ENCODE measurements around the gene MEGF11.

The MEGF11 gene

DNA sequence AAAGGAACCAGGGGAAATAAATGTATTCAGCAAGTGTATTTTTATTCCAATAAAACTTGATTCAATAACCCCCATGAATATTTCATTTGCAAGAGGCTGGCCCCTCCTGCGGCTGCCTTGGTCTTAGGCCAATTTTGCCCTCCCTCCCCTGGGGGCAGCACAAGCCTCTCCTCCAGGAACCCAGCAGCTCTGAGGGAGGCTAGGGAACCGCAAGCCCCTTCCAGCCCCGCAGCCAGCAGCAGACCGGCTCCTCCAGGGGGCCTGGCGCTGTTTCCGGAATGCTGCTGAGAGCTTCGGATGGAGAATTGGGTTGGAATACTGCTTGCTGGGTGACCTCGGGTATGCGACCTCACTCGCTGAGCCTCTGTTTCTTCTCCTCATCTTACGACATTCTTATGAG lies 234.2 kb downstream of the MEGF11 start:
- Histone ChIP-seq H3K36me3 (replicated peaks; ENCODE audit: low read depth, low read length) (no peaks in the 10 kb centered on the region), H3K79me2 (ENCODE audit: low read length) (no peaks in the 10 kb centered on the region), H3K27me3 (ENCODE audit: low read depth, low read length) (peaks cover 37% of the 10 kb centered on the region), H3K27ac (ENCODE audit: low read length) (no peak overlapping the region), H3K4me2 (ENCODE audit: low read length) (no peak overlapping the region), H3K9ac (ENCODE audit: low read length) (no peak overlapping the region), H3K9me3 (ENCODE audit: insufficient read depth, low read length) (no peaks in the 10 kb centered on the region), H2AFZ (ENCODE audit: low read depth, low read length) (no peak overlapping the region), H3K4me1 (ENCODE audit: low read length) (peaks cover 13% of the 10 kb centered on the region), H4K20me1 (ENCODE audit: insufficient read depth, low read length) (no peaks in the 10 kb centered on the region), H3K4me3 (ENCODE audit: low read length) (no peak overlapping the region)
- TF ChIP-seq, protein P1, sequence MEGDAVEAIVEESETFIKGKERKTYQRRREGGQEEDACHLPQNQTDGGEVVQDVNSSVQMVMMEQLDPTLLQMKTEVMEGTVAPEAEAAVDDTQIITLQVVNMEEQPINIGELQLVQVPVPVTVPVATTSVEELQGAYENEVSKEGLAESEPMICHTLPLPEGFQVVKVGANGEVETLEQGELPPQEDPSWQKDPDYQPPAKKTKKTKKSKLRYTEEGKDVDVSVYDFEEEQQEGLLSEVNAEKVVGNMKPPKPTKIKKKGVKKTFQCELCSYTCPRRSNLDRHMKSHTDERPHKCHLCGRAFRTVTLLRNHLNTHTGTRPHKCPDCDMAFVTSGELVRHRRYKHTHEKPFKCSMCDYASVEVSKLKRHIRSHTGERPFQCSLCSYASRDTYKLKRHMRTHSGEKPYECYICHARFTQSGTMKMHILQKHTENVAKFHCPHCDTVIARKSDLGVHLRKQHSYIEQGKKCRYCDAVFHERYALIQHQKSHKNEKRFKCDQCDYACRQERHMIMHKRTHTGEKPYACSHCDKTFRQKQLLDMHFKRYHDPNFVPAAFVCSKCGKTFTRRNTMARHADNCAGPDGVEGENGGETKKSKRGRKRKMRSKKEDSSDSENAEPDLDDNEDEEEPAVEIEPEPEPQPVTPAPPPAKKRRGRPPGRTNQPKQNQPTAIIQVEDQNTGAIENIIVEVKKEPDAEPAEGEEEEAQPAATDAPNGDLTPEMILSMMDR (IDR thresholded peaks at IDR 0.05; ENCODE audit: low read depth, low read length), result no peak
- no peak for TF ChIP-seq EZH2phosphoT487 (IDR thresholded peaks at IDR 0.05; ENCODE audit: low read depth)

DNA sequence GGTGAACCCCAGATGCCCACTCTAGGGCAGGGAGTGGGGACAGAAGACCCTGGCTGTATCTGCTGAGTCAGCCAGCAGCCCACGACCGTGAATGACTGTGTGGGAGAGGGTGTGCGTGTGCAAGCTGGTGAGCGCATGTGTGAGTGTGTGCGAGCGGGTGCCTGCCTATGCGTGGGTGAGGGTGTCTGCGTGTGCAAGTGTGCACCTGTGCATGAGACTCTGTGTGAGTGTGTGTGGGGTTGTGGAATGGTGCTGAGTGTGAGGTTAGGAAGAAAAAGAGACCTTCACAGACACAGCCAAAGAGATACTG lies 235.1 kb downstream of the MEGF11 start:
- Histone ChIP-seq H3K27me3 (ENCODE audit: low read depth, low read length) (peaks cover 31% of the 10 kb centered on the region), H3K36me3 (replicated peaks; ENCODE audit: low read depth, low read length) (no peaks in the 10 kb centered on the region), H3K9me3 (ENCODE audit: insufficient read depth, low read length) (no peaks in the 10 kb centered on the region), H3K9ac (ENCODE audit: low read length) (no peak overlapping the region), H3K79me2 (ENCODE audit: low read length) (no peaks in the 10 kb centered on the region), H4K20me1 (ENCODE audit: insufficient read depth, low read length) (no peaks in the 10 kb centered on the region), H3K27ac (ENCODE audit: low read length) (no peak overlapping the region), H3K4me2 (ENCODE audit: low read length) (no peak overlapping the region), H3K4me3 (ENCODE audit: low read length) (no peak overlapping the region), H3K4me1 (ENCODE audit: low read length) (peaks cover 12% of the 10 kb centered on the region), H2AFZ (ENCODE audit: low read depth, low read length) (no peak overlapping the region)
- no peak for TF ChIP-seq EZH2phosphoT487 (IDR thresholded peaks at IDR 0.05; ENCODE audit: low read depth)
- TF ChIP-seq, protein P1 (IDR thresholded peaks at IDR 0.05; ENCODE audit: low read depth, low read length), result no peak

DNA sequence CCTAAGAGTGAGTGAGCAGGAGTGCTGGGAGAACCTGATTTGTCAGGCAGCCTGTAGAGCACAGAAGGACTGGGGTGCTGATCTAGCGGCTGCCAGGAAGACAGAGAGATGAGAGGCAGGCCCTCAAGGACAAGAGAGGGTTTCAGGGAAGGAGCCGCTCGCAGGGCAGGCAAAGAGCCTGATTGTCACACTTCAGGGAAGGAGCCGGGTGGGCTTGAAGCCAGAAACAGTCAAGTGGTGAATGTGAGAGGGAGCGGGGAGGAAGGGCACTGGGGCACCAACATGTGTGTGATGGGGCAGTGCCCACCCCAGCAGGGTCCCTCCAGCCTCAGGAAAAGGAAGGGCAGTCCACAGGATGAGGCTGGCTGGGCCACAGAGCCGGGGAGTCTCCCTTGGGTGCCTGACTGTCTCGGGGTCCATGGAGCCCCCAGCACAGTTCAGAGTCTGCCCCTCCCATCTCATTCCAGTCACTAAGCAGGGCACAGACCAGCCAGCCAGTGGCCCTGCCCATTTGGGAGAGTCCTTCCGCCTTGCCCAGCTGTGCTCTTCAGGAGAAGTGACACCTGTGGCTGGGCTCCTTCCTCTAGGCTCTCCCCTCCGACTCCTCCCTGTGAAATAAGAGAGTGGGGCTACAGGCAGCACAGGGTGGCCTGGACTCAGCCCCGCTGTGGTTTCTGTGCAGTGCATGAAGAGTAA lies 235.6 kb downstream of the MEGF11 start:
- no peak overlapping the region for H3K4me2 ChIP-seq (ENCODE audit: low read length)

DNA sequence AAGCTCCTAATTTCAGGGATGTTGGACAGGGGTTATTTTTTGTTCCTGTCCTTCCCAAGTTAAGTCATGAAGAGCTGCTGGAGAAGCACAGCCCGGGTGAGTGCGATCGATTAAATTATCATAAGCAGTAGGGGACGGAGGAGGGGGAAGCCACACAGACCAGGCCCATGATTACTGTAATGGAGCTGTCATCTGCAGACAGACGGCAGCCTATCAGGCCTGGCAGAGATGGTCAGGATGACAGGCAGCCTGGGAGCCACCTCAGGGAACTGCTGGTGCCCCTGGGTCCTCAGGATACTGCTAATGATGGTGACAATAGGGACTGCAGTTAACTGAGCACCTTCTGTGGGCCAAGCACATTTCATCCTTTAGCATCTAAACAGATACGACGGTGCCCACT lies 236.6 kb downstream of the MEGF11 start:
- H3K4me1 ChIP-seq (ENCODE audit: low read length), result peaks cover 8% of the 10 kb centered on the region
- TF ChIP-seq, protein P1 (IDR thresholded peaks at IDR 0.05; ENCODE audit: low read depth, low read length), result no peak
- TF ChIP-seq EZH2phosphoT487 (IDR thresholded peaks at IDR 0.05; ENCODE audit: low read depth), result no peak
- no peak overlapping the region for H3K27ac ChIP-seq (ENCODE audit: low read length)
- H2AFZ ChIP-seq (ENCODE audit: low read depth, low read length), result no peak overlapping the region
- no peaks in the 10 kb centered on the region for H3K79me2 ChIP-seq (ENCODE audit: low read length)
- no peak overlapping the region for H3K9ac ChIP-seq (ENCODE audit: low read length)
- H3K36me3 ChIP-seq (replicated peaks; ENCODE audit: low read depth, low read length), result no peaks in the 10 kb centered on the region
- H4K20me1 ChIP-seq (ENCODE audit: insufficient read depth, low read length), result no peaks in the 10 kb centered on the region; the same call in 1 of the 2 replicates
- H3K9me3 ChIP-seq (ENCODE audit: insufficient read depth, low read length), result no peaks in the 10 kb centered on the region
- no peak overlapping the region for H3K4me3 ChIP-seq (ENCODE audit: low read length)
- peaks cover 27% of the 10 kb centered on the region for H3K27me3 ChIP-seq (ENCODE audit: low read depth, low read length)
- H3K4me2 ChIP-seq (ENCODE audit: low read length), result no peak overlapping the region

More for the DNA sequence above, 235.6 kb downstream of the MEGF11 start:
- Histone ChIP-seq H4K20me1 (ENCODE audit: insufficient read depth, low read length) (no peaks in the 10 kb centered on the region; the same call in 1 of the 2 replicates), H3K27me3 (ENCODE audit: low read depth, low read length) (peaks cover 31% of the 10 kb centered on the region), H3K27ac (ENCODE audit: low read length) (no peak overlapping the region), H3K4me1 (ENCODE audit: low read length) (peaks cover 12% of the 10 kb centered on the region), H3K4me3 (ENCODE audit: low read length) (no peak overlapping the region), H2AFZ (ENCODE audit: low read depth, low read length) (no peak overlapping the region), H3K36me3 (replicated peaks; ENCODE audit: low read depth, low read length) (no peaks in the 10 kb centered on the region), H3K9me3 (ENCODE audit: insufficient read depth, low read length) (no peaks in the 10 kb centered on the region), H3K9ac (ENCODE audit: low read length) (no peak overlapping the region), H3K79me2 (ENCODE audit: low read length) (no peaks in the 10 kb centered on the region)
- TF ChIP-seq, protein P1 (IDR thresholded peaks at IDR 0.05; ENCODE audit: low read depth, low read length), result no peak
- TF ChIP-seq EZH2phosphoT487 (IDR thresholded peaks at IDR 0.05; ENCODE audit: low read depth), result no peak

Measured in OCI-LY3 (cell line).